ENCODE results near the gene SP9. TPM values are rescaled to one million over a fixed set of nuclear protein-coding genes. Genes with fewer than 3 reads are reported as not detected.
A peak's percentile ranks its signal among the peaks of the same experiment; 100 is the strongest.

SP9 gene
- total RNA-seq, 2 experiments from 2014 or later, result not detected

GRCh38 chr2:174336501-174337336 is 2.0 kb downstream of the SP9 start:
- no peaks in the 10 kb centered on the region for H4K20me1 ChIP-seq (ENCODE audit: insufficient read depth, low read length)
- ChIA-PET POLR2A (interaction anchor here (0.5 to 0.7 kb wide), 5 partner anchors 147 to 967 kb away, joined by 3 to 8 read pairs (median 3); no protein-coding TSS in a partner anchor), CTCF (ENCODE audit: unreplicated experiment) (interaction anchor here (0.5 to 0.6 kb wide), 2 partner anchors 118 to 352 kb away, joined by 3 to 4 read pairs; no protein-coding TSS in a partner anchor)
- no peak overlapping the region for H2AFZ ChIP-seq (ENCODE audit: low read length)
- no peak overlapping the region for H3K27ac ChIP-seq (ENCODE audit: low read depth, low read length, poor library complexity, severe bottlenecking)
- H3K79me2 ChIP-seq (ENCODE audit: insufficient read depth, low read depth, low read length), result no peaks in the 10 kb centered on the region
- H3K4me2 ChIP-seq (ENCODE audit: low read length), result peak overlapping the region; percentile 71
- no TSS peak for BruUV-seq (replicated peaks)
- H3K9me3 ChIP-seq (ENCODE audit: low read length), result no peaks in the 10 kb centered on the region
- peak overlapping the region; percentile 60 for H3K4me3 ChIP-seq (ENCODE audit: low read depth, low read length, poor library complexity, severe bottlenecking)
- peaks cover 8% of the 10 kb centered on the region for H3K4me1 ChIP-seq (ENCODE audit: insufficient read depth, low read length, poor library complexity, severe bottlenecking)
- intact Hi-C loops (cut with micrococcal nuclease; ENCODE audit: unreplicated experiment), result loop anchor here (5.0 kb wide), 1 partner anchor 589 kb away; no protein-coding TSS in a partner anchor
- no peaks in the 10 kb centered on the region for H3K9me2 ChIP-seq (ENCODE audit: insufficient read depth, low read length)
- H3K36me3 ChIP-seq (ENCODE audit: insufficient read depth, low read length), result no peaks in the 10 kb centered on the region
- DNase-seq (ENCODE audit: low spot score), result peak; percentile 46
- peak; percentile 62 for TF ChIP-seq CTCF (conservative IDR thresholded peaks at IDR 0.05; ENCODE audit: low read length)
- TF ChIP-seq EZH2phosphoT487 (IDR thresholded peaks at IDR 0.05; ENCODE audit: borderline replicate concordance, low read depth, low read length), result no peak

- H3K36me3 ChIP-seq (ENCODE audit: insufficient read depth, low read length), result no peaks in the 10 kb centered on the region
- intact Hi-C loops (cut with micrococcal nuclease; ENCODE audit: unreplicated experiment), result loop anchor here (5.0 kb wide), 1 partner anchor 590 kb away; no protein-coding TSS in a partner anchor
- H3K9me3 ChIP-seq (ENCODE audit: low read length), result no peaks in the 10 kb centered on the region
- TF ChIP-seq EZH2phosphoT487 (IDR thresholded peaks at IDR 0.05; ENCODE audit: borderline replicate concordance, low read depth, low read length), result no peak
- TF ChIP-seq CTCF (conservative IDR thresholded peaks at IDR 0.05; ENCODE audit: low read length), result no peak
- H3K4me1 ChIP-seq (ENCODE audit: insufficient read depth, low read length, poor library complexity, severe bottlenecking), result peaks cover 16% of the 10 kb centered on the region
- DNase-seq (ENCODE audit: low spot score), result peak; percentile 23
- no peaks in the 10 kb centered on the region for H3K79me2 ChIP-seq (ENCODE audit: insufficient read depth, low read depth, low read length)
- ChIA-PET CTCF (ENCODE audit: unreplicated experiment) (no interaction called here), POLR2A (interaction anchor here (0.5 to 0.6 kb wide), 2 partner anchors 154 to 600 kb away, joined by 3 to 6 read pairs; no protein-coding TSS in a partner anchor)
- H2AFZ ChIP-seq (ENCODE audit: low read length), result no peak overlapping the region
- H3K4me3 ChIP-seq (ENCODE audit: low read depth, low read length, poor library complexity, severe bottlenecking), result peak overlapping the region; percentile 60
- H4K20me1 ChIP-seq (ENCODE audit: insufficient read depth, low read length), result no peaks in the 10 kb centered on the region
- no peaks in the 10 kb centered on the region for H3K9me2 ChIP-seq (ENCODE audit: insufficient read depth, low read length)
- H3K27ac ChIP-seq (ENCODE audit: low read depth, low read length, poor library complexity, severe bottlenecking), result no peak overlapping the region
- no TSS peak for BruUV-seq (replicated peaks)
- peak overlapping the region; percentile 71 for H3K4me2 ChIP-seq (ENCODE audit: low read length)
Measured at GRCh38 chr2:174337337-174338146, 2.8 kb downstream of the SP9 start.

Measured in OCI-LY7 (cell line).